Measurements from ENCODE around the gene KCNG2. TPM values are rescaled to one million over a fixed set of nuclear protein-coding genes. Genes with fewer than 3 reads are reported as not detected.

Gene KCNG2
- total RNA-seq, 1 donor from 2014 or later: not detected

Other genes starting within 250 kb of the KCNG2 start
- 8.4 TPM for gene CTDP1, start 118.1 kb upstream of the KCNG2 start, total RNA-seq
- 29.3 TPM for gene SLC66A2, start 153.7 kb downstream of the KCNG2 start, total RNA-seq
- gene HSBP1L1, start 166.7 kb downstream of the KCNG2 start, total RNA-seq: 12.5 TPM
- 90.8 TPM for gene TXNL4A, start 190.6 kb downstream of the KCNG2 start, total RNA-seq
- gene RBFA, start 236.5 kb downstream of the KCNG2 start, total RNA-seq: 25.3 TPM